Kidney (tissue), 14 donors: ENCODE measurements around the gene ZNF200. TPM values are rescaled to one million over a fixed set of nuclear protein-coding genes. Genes with fewer than 3 reads are reported as not detected.

Source experiments
- DNase-seq, 5 donors: peaks; one replicate each; pipeline ENCODE4 v3.0.0-alpha.2; 2013 to 2020
- FAIRE-seq: peaks from 2 replicates; lab custom pipeline; 2012; peaks lifted over from hg19 to GRCh38; lab: Jason Lieb, UNC
- H3K27ac ChIP-seq, 2 donors: one replicate each; pipeline ENCODE4 v1.7.0; 2013; ENCODE audit warnings: low read depth in 2 of 2, low read length in 2 of 2, inconsistent platforms in 1 of 2
- H3K27me3 ChIP-seq: one replicate; pipeline ENCODE4 v1.7.1; 2013; ENCODE audit warnings: low read length, inconsistent platforms; ENCODE audit not compliant: control insufficient read depth, insufficient read depth
- H3K36me3 ChIP-seq, 3 donors: one replicate each; pipeline versions ENCODE4 v1.7.0 to v1.7.1; 2013; ENCODE audit warnings: low read length in 3 of 3, control low read depth in 1 of 3, inconsistent platforms in 1 of 3; ENCODE audit not compliant: insufficient read depth in 3 of 3, control insufficient read depth in 2 of 3
- H3K4me1 ChIP-seq, 3 donors: one replicate each; pipeline versions ENCODE4 v1.7.0 to v1.7.1; 2013; ENCODE audit warnings: low read length in 3 of 3, inconsistent platforms in 1 of 3, low read depth in 1 of 3; ENCODE audit not compliant: control insufficient read depth in 2 of 3, insufficient read depth in 2 of 3
- H3K4me3 ChIP-seq, 3 donors: one replicate each; pipeline versions ENCODE4 v1.7.0 to v1.8.1; 2013; ENCODE audit warnings: low read length in 3 of 3, control low read depth in 1 of 3, inconsistent platforms in 1 of 3
- H3K9ac ChIP-seq, 3 donors: one replicate each; pipeline versions ENCODE4 v1.7.0 to v1.7.1; 2013; ENCODE audit warnings: low read length in 3 of 3, control low read depth in 1 of 3, inconsistent platforms in 1 of 3
- H3K9me3 ChIP-seq, 3 donors: one replicate each; pipeline versions ENCODE4 v1.7.0 to v1.7.1; 2013; ENCODE audit warnings: low read length in 3 of 3, control low read depth in 1 of 3, inconsistent platforms in 1 of 3; ENCODE audit not compliant: control insufficient read depth in 2 of 3, insufficient read depth in 1 of 3
- intact Hi-C: fragments of 100-400 bp; cut with DNase I; formaldehyde crosslinking; loops from one replicate; pipeline ENCODE4 v1.11.1; 2022
- polyA plus RNA-seq: library from polyadenylated mRNA; stranded (reverse); fragments of 350-450 nt; fragmentation: Illumina TruSeq; extraction: RNeasy Lipid Tissue Mini Kit (QIAGEN cat#74804); gene quantifications from one replicate; pipeline ENCODE4 v1.2.3, GENCODE V29; 2014; ENCODE audit warnings: low read depth, low replicate concordance; ENCODE audit not compliant: insufficient read depth
- total RNA-seq: library from RNA; stranded (reverse); fragmentation: NEBNext Ultra II Directional; extraction: Animal tissue kit (Norgen Biotek cat#: 25700); gene quantifications from one replicate; pipeline ENCODE4 v1.2.1, GENCODE V29; 2021
- TF ChIP-seq, protein P1 (sequence below): IDR thresholded peaks from 3 replicates; pipeline ENCODE4 v1.5.1; 2012; ENCODE audit warnings: mild to moderate bottlenecking, moderate library complexity, borderline replicate concordance; ENCODE audit not compliant: insufficient read depth; ENCODE audit errors: extremely low read depth
- donor health status: control.
- donor health status: control.
- donor health status: control.
- donor health status: control.
- donor health status: control.
- donor health status: DM: yes; HTN: yes; CAD: no.
- donor health status: Normal renal cell carcinoma (clear cell type).

The ZNF200 gene
- total and polyA plus RNA-seq, 2 donors from 2014 or later: 3.3 to 9.6 TPM

GRCh38 chr16:3189869-3190268 lies 45.1 kb downstream of the ZNF200 start:
- Histone ChIP-seq H3K9me3 (peaks cover 0 to 2% (median 0%) of the 10 kb centered on the region in 3 donors), H3K9ac (no peak overlapping the region), H3K27me3 (peaks cover 66% of the 10 kb centered on the region), H3K36me3 (no peaks in the 10 kb centered on the region), H3K27ac (no peak overlapping the region), H3K4me3 (no peak overlapping the region), H3K4me1 (peaks cover 0 to 6% (median 0%) of the 10 kb centered on the region in 3 donors)
- TF ChIP-seq, protein P1, sequence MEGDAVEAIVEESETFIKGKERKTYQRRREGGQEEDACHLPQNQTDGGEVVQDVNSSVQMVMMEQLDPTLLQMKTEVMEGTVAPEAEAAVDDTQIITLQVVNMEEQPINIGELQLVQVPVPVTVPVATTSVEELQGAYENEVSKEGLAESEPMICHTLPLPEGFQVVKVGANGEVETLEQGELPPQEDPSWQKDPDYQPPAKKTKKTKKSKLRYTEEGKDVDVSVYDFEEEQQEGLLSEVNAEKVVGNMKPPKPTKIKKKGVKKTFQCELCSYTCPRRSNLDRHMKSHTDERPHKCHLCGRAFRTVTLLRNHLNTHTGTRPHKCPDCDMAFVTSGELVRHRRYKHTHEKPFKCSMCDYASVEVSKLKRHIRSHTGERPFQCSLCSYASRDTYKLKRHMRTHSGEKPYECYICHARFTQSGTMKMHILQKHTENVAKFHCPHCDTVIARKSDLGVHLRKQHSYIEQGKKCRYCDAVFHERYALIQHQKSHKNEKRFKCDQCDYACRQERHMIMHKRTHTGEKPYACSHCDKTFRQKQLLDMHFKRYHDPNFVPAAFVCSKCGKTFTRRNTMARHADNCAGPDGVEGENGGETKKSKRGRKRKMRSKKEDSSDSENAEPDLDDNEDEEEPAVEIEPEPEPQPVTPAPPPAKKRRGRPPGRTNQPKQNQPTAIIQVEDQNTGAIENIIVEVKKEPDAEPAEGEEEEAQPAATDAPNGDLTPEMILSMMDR: no peak
- no peak for FAIRE-seq
- intact Hi-C loops: no loop called here
- no peak for DNase-seq

- TF ChIP-seq, protein P1: no peak
- intact Hi-C loops: no loop called here
- FAIRE-seq (no peak), DNase-seq (peak in 3 of 5 donors; percentile 38 to 51 (median 48))
- H3K9me3 ChIP-seq: peaks cover 0 to 2% (median 0%) of the 10 kb centered on the region in 3 donors
- H3K4me3 ChIP-seq: no peak overlapping the region
- H3K27ac ChIP-seq: no peak overlapping the region
- H3K27me3 ChIP-seq: peaks cover 70% of the 10 kb centered on the region
- no peaks in the 10 kb centered on the region for H3K36me3 ChIP-seq
- peaks cover 0 to 6% (median 0%) of the 10 kb centered on the region in 3 donors for H3K4me1 ChIP-seq
- no peak overlapping the region for H3K9ac ChIP-seq
Observed at GRCh38 chr16:3188925-3189825, 45.8 kb downstream of the ZNF200 start.

DNA sequence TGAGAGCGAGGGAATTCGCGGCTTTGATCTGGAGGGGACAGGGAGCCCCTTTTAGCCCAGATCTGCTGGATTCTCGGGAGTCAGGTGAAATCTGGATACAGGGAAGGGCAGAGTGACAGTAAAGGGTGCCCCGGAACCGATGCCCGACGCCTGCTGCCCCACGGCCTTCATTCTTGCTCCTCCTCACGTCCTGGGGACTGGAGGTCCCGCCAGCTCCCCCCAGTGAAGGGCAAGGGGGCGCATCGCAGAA lies 46.4 kb downstream of the ZNF200 start:
- H3K9ac ChIP-seq: no peak overlapping the region
- FAIRE-seq (no peak), DNase-seq (no peak)
- H3K36me3 ChIP-seq: no peaks in the 10 kb centered on the region
- H3K27ac ChIP-seq: no peak overlapping the region
- peaks cover 0 to 2% (median 0%) of the 10 kb centered on the region in 3 donors for H3K9me3 ChIP-seq
- peaks cover 0 to 6% (median 0%) of the 10 kb centered on the region in 3 donors for H3K4me1 ChIP-seq
- no peak overlapping the region for H3K4me3 ChIP-seq
- intact Hi-C loops: no loop called here
- H3K27me3 ChIP-seq: peaks cover 68% of the 10 kb centered on the region
- TF ChIP-seq, protein P1: no peak
